ENCODE measurements around the gene TBC1D1.

The TBC1D1 gene

GRCh38 chr4:37890801-37891259 lies at the start of gene TBC1D1:
TSS of gene TBC1D1 (plus strand) at chr4:37891084. CDS start at chr4:37902096, 11,012 bp downstream.
- peak in 44 of 58 donors; percentile 13 to 80 (median 51) for DNase-seq

- DNase-seq = no peak
Measured at GRCh38 chr4:37844204-37844603, 46.7 kb upstream of the TBC1D1 start.

DNA sequence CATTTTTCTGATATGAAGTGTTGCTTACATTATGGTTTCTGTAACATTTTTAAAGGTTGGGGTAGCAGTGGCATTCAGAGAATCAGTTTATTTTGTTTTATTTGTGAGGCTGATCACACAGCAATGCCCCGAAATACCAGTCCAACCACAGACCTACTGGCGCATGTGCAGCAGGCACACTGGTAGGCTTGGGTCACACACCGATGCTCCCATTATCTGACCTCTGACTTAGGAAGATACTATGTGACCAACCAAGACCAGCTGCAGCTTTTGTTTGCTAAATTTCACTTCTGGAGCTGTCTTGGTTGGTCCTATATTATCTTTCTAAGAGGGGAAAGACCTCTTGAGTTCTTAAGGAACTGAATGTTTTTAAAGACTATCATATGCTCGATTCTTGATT lies 45.7 kb upstream of the TBC1D1 start:
- no peak for DNase-seq

GRCh38 chr4:37847311-37847884 lies 43.5 kb upstream of the TBC1D1 start:
- no peak for DNase-seq

GRCh38 chr4:37852376-37852775 lies 38.5 kb upstream of the TBC1D1 start:
- DNase-seq = no peak

GRCh38 chr4:37858112-37858511 lies 32.8 kb upstream of the TBC1D1 start:
- DNase-seq = no peak

GRCh38 chr4:37858872-37859271 lies 32.0 kb upstream of the TBC1D1 start:
- DNase-seq = no peak

DNA sequence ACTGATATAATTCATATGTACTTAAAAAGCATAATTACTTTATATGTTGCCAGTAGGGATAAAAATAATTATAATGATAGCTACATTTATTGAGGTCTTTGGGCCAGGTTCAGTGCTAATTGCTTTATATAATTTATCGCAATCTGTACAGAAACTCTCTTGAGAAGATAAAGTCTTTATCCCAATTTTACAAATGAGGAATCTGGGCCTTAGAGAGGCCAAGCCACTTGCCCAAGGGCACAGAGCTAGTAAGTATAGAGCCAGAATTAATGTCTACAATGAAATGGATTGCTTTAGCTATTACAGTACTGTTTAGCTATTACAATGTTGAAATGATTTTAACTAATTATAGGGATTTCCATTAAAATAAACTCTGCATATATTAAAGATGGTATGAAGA lies 30.6 kb upstream of the TBC1D1 start:
- no peak for DNase-seq

DNA sequence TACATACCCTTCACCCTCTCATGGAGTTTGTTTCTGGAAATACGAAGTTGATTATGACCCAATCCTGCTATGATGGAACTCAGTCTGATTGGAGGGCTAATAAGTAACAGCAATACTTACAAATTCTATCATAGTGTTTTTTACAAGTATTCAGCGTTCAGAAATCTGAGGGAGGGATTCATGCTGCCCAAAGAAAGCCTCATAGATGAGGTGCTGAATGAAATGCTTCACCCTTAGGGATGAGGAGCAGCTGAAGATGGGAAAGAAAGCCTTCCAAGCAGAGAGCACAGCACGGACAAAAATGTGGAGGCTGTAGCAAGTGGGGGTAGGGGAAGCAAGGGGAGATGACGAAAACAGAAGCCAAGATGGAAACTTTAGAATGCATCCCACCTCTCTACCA lies 27.9 kb upstream of the TBC1D1 start:
- DNase-seq = no peak

DNA sequence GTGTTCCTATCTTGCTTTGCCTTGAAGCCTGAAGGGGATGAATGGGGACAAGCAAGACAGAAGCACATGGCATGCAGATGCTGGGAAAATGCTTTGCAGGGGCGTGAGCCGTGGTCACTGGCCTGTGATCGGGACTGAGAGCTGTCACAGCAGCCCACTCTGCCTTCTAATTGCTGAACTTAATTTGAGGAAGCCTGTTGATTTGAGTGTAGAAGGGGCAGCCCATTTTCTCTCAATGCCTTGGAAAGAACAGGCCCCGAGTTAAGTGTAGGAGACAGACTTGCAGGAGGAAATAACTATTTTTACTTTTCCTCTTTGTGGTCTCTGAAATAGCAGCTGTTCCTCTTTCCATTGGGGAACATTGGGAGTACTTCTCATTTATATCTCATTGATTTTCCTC lies 26.1 kb upstream of the TBC1D1 start:
- peak in 12 of 58 donors; percentile 1 to 50 (median 9) for DNase-seq

DNA sequence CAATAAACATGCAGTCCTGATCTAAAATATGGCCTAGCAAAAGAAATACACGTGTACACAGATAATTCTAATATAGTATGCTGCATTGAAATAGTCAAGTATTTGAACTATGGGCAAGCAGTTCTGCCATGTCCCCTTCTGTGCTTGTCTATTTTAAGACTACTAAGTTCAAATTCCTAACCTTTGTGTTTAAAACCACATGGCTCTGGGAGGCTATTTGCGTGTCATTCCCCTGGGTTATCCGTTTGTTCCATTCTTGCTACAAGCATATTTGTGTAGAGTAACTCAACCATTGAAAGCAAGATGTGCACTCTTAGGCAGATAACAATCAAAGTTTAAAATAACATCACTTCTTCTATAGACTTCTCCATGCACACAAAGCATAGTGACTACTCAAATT lies 25.4 kb upstream of the TBC1D1 start:
- no peak for DNase-seq

DNA sequence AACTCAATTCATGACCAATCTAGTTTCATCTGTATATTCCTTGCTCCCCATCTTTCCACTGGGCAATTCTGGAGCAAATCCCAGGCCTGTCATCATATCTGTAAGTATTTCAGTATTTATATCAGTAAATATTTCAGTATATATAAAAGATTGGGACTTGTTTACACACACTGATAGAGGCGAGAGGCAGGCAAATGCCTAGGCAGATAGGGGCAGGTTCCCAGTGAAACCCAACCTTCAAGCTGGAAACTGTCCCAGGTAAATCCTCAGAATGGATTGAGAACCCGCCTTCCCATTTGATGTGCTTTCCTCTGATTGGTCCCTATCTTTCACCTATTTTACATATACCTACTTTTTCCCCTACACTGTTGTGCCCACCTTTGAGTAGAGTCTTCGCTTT lies 23.8 kb upstream of the TBC1D1 start:
- no peak for DNase-seq

GRCh38 chr4:37868238-37868637 lies 22.6 kb upstream of the TBC1D1 start:
- no peak for DNase-seq

DNA sequence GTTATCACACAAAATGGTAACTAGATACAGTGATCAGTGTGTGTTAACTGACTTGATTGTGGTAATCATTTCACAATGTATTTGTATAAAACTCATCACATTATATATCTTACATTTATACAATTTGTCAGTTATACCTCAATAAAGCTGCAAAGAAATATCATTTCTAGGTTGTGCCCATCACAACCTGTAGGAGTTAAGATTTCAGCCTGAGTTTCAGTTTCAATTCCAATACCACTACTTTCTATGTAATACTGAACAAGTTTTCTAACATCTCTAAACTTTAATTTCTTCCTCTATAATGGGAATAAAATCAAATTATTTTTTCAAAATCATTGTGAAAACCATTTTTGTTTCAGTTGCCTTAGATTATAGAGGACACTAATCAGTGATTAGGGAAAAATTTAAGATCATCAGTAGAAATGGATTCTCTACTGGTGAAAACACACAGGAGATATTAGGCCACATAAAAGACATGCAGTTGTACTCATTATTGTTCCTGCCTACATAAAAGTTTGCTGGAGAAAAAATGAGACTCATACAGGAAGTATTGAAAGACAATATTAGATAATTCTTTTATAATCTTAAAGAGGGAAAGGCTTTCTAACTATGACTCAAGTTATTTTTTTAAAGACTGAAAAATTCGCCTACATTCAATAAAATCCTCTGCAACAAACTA lies 18.4 kb upstream of the TBC1D1 start:
- DNase-seq = no peak

DNA sequence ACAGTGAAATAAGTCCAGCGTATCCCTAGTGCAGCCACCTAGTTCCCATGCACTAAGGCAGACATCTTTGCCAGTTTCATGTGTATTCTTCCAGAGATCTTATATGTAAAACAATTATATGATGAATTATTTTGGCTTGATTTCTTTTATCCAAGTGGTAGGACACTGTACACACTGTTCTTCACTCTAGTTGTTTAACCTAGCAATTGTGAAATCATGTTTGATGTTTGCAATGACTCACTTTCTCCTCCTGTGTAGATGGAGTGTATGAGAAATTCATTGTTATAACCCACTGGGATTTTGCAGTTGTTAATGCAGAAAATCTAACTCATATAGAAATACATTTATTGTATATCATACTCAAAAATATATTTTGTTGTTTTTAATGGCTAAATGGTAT lies 17.5 kb upstream of the TBC1D1 start:
- no peak for DNase-seq

GRCh38 chr4:37876156-37876555 lies 14.7 kb upstream of the TBC1D1 start:
- DNase-seq = no peak

DNA sequence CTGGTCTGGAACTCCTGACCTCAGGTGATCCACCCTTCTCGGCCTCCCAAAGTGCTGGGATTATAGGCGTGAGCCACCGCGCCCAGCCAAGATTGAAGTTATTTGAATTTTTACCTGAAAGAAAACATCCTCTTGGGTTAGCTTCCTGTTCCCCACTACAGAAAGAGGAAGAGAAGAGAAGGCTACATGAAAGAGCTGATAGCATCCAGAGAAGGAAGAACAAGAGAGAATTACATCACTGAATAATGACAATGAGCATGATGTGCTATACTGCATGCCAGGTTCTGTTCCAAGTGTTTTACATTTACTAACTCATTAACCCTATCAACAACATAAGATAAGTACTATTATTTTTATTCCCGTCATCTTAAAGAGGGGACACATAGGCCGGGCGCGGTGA lies 11.5 kb upstream of the TBC1D1 start:
- DNase-seq = no peak

- DNase-seq = no peak
Measured at GRCh38 chr4:37881811-37882210, 9.1 kb upstream of the TBC1D1 start.

GRCh38 chr4:37882665-37883296 lies 8.1 kb upstream of the TBC1D1 start:
- DNase-seq = no peak

DNA sequence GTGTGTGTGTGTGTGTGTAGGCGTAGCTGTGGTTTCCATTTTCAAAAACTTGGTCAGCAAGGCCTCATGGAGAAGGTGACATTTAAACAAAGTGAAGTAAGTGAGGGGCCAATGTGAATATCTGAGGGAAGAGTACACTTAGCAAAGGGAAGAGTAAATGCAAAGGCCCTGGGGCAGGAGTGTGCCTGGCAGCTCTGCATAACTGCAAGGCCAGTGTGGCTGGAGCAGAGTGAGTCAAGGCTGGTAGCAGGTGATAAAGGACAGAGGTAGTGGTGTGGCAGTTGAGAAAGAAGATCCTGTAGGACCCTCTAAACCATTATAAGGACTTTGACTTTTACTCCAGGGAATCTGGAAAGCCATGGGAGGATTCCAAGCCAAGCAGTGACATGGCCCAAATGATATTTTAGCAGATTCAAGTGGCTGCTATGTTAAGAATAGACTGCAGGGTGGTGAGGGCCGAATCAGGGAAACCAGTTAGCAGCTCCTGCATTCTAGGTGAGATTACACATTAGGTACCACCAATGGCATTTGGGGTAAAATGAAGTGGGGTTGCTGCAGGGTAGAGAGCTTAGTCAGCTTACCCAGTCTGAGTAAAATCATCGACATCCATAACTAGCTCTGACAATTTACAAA lies 5.9 kb upstream of the TBC1D1 start:
- no peak for DNase-seq

DNA sequence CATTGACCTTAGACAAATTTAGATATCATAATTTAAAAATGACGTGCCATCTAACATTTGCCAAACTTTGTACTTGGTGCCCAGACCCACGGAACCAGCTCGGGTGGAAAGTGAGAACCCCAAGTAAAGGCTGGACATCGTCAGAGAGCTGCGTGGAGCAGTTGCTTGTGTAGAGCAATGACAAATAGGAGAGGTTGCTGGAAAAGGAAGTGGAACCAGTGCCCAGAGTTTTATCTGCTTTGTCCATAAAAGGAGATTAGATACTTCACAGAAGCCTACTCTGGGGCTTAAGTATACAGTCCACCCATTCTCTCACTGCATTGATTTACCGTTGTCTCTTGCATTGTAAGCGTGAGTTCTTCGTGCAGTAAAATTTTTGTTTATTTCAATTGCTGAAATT lies 5.4 kb upstream of the TBC1D1 start:
- no peak for DNase-seq
